Liver (tissue), 9 donors: ENCODE data around the gene UTF1. TPM values are rescaled to one million over a fixed set of nuclear protein-coding genes. Genes with fewer than 3 reads are reported as not detected.

Source experiments
- DNase-seq: peaks from one replicate; pipeline ENCODE4 v3.0.0-alpha.2; 2017; ENCODE audit warnings: low spot score
- H3K27ac ChIP-seq, 2 donors: one replicate each; pipeline ENCODE4 v1.7.0; 2013; ENCODE audit warnings: inconsistent platforms in 2 of 2, low read length in 2 of 2, control low read depth in 1 of 2, low read depth in 1 of 2, mild to moderate bottlenecking in 1 of 2
- H3K27me3 ChIP-seq, 4 donors: one replicate each; pipeline versions ENCODE4 v1.6.1 to v1.7.0; 2013; ENCODE audit warnings: low read length in 3 of 4, inconsistent platforms in 1 of 4, mild to moderate bottlenecking in 1 of 4, moderate library complexity in 1 of 4; ENCODE audit not compliant: control insufficient read depth in 4 of 4, insufficient read depth in 4 of 4
- H3K36me3 ChIP-seq, 4 donors: one replicate each; pipeline versions ENCODE4 v1.6.1 to v1.7.0; 2013; ENCODE audit warnings: low read length in 3 of 4, mild to moderate bottlenecking in 3 of 4, low read depth in 1 of 4, moderate library complexity in 1 of 4; ENCODE audit not compliant: control insufficient read depth in 4 of 4, insufficient read depth in 3 of 4
- H3K4me1 ChIP-seq, 4 donors: one replicate each; pipeline versions ENCODE4 v1.6.1 to v1.7.0; 2013; ENCODE audit warnings: low read length in 3 of 4, mild to moderate bottlenecking in 3 of 4, moderate library complexity in 1 of 4; ENCODE audit not compliant: control insufficient read depth in 4 of 4, insufficient read depth in 4 of 4
- H3K4me3 ChIP-seq, 3 donors: one replicate each; pipeline versions ENCODE4 v1.6.1 to v1.7.0; 2013; ENCODE audit warnings: low read length in 3 of 3, control low read depth in 1 of 3, low read depth in 1 of 3, mild to moderate bottlenecking in 1 of 3
- H3K9ac ChIP-seq, 2 donors: one replicate each; pipeline ENCODE4 v1.7.0; 2013; ENCODE audit warnings: low read length in 2 of 2, mild to moderate bottlenecking in 2 of 2, moderate library complexity in 2 of 2, control low read depth in 1 of 2, low read depth in 1 of 2
- H3K9me3 ChIP-seq, 4 donors: one replicate each; pipeline versions ENCODE4 v1.6.1 to v1.7.0; 2013; ENCODE audit warnings: low read length in 3 of 4; ENCODE audit not compliant: control insufficient read depth in 4 of 4
- EGR1 ChIP-seq, 2 donors: IDR thresholded peaks; 2 replicates each; pipeline ENCODE4 v1.6.1; 2016 to 2018; ENCODE audit warnings: antibody characterized with exemption in 2 of 2, low read depth in 2 of 2
- FOXA1 ChIP-seq: IDR thresholded peaks from 2 replicates; pipeline ENCODE4 v1.6.1; 2016; ENCODE audit warnings: antibody characterized with exemption
- FOXA2 ChIP-seq: IDR thresholded peaks from 2 replicates; pipeline ENCODE4 v1.6.1; 2016; ENCODE audit warnings: antibody characterized with exemption
- GABPA ChIP-seq, 2 donors: IDR thresholded peaks in 1 of 2; conservative IDR thresholded peaks in 1 of 2; 2 replicates each; pipeline ENCODE4 v1.6.1; 2016; ENCODE audit warnings: antibody characterized with exemption in 2 of 2, mild to moderate bottlenecking in 1 of 2, moderate library complexity in 1 of 2
- HNF4A ChIP-seq, 2 donors: conservative IDR thresholded peaks; 2 replicates each; pipeline ENCODE4 v1.6.1; 2016; ENCODE audit warnings: antibody characterized with exemption in 2 of 2, mild to moderate bottlenecking in 2 of 2
- HNF4G ChIP-seq: IDR thresholded peaks from 2 replicates; pipeline ENCODE4 v1.6.1; 2016; ENCODE audit warnings: antibody characterized with exemption
- JUND ChIP-seq, 2 donors: IDR thresholded peaks; 2 replicates each; pipeline ENCODE4 v1.6.1; 2016; ENCODE audit warnings: antibody characterized with exemption in 2 of 2
- MAX ChIP-seq: IDR thresholded peaks from 2 replicates; pipeline ENCODE4 v1.6.1; 2016; ENCODE audit warnings: antibody characterized with exemption
- NR2F2 ChIP-seq: IDR thresholded peaks from 2 replicates; pipeline ENCODE4 v1.6.1; 2016; ENCODE audit warnings: antibody characterized with exemption
- RAD21 ChIP-seq, 2 donors: IDR thresholded peaks; 2 replicates each; pipeline ENCODE4 v1.6.1; 2016; ENCODE audit warnings: antibody characterized with exemption in 2 of 2, mild to moderate bottlenecking in 2 of 2
- RXRA ChIP-seq, 2 donors: IDR thresholded peaks; 2 replicates each; pipeline ENCODE4 v1.6.1; 2017 to 2018; ENCODE audit warnings: antibody characterized with exemption in 2 of 2, mild to moderate bottlenecking in 1 of 2
- SP1 ChIP-seq: IDR thresholded peaks from 2 replicates; pipeline ENCODE4 v1.6.1; 2018; ENCODE audit warnings: antibody characterized with exemption, mild to moderate bottlenecking
- TAF1 ChIP-seq: conservative IDR thresholded peaks from 2 replicates; pipeline ENCODE4 v1.6.1; 2016; ENCODE audit warnings: antibody characterized with exemption, mild to moderate bottlenecking
- YY1 ChIP-seq: IDR thresholded peaks from 2 replicates; pipeline ENCODE4 v1.6.1; 2016; ENCODE audit warnings: antibody characterized with exemption, mild to moderate bottlenecking
- WGBS: extraction: QIAGEN DNeasy Blood & Tissue Kit; methylation state at CpG from one replicate; pipeline ENCODE4 v1.1.7; 2013; 5-methylcytosine and 5-hydroxymethylcytosine counted together
- polyA plus RNA-seq, 2 donors: library from polyadenylated mRNA; stranded (reverse) in 1 of 2; unstranded in 1 of 2; fragments of 200-250 nt in 1 of 2; fragments of >200 nt in 1 of 2; fragmentation: Nextera tagmentation in 1 of 2; extraction: Ambion mirVana in 1 of 2; gene quantifications; one replicate each; pipeline versions ENCODE4 v1.2.1 to v1.2.3, GENCODE V29; 2013 to 2015
- total RNA-seq, 2 donors: library from RNA; depleted of rRNA; stranded (reverse); fragments of >200 nt; gene quantifications; one replicate each; pipeline ENCODE4 v1.2.3, GENCODE V29; 2014
- TF ChIP-seq, protein P1 (sequence below): IDR thresholded peaks from 2 replicates; pipeline ENCODE4 v1.6.1; 2016; ENCODE audit warnings: antibody characterized with exemption
- TF ChIP-seq, protein P2 (sequence below): fragments of 150-350 bp; IDR thresholded peaks from 2 replicates; pipeline ENCODE4 v1.5.1; 2017; ENCODE audit warnings: improper control_type of control experiment, low read depth, low read length; ENCODE audit not compliant: missing input control
- TF ChIP-seq, protein P3 (sequence below): IDR thresholded peaks from 2 replicates; pipeline ENCODE4 v1.6.1; 2016; ENCODE audit warnings: antibody characterized with exemption, mild to moderate bottlenecking
- TF ChIP-seq, protein P4 (sequence below): IDR thresholded peaks from 2 replicates; pipeline ENCODE4 v1.6.1; 2016; ENCODE audit warnings: antibody characterized with exemption
- donor health status: healthy.
- donor health status: healthy.
- donor health status: healthy.
- donor health status: healthy.
- donor health status: healthy.

The UTF1 gene
- total and polyA plus RNA-seq, 4 donors = not detected

DNA sequence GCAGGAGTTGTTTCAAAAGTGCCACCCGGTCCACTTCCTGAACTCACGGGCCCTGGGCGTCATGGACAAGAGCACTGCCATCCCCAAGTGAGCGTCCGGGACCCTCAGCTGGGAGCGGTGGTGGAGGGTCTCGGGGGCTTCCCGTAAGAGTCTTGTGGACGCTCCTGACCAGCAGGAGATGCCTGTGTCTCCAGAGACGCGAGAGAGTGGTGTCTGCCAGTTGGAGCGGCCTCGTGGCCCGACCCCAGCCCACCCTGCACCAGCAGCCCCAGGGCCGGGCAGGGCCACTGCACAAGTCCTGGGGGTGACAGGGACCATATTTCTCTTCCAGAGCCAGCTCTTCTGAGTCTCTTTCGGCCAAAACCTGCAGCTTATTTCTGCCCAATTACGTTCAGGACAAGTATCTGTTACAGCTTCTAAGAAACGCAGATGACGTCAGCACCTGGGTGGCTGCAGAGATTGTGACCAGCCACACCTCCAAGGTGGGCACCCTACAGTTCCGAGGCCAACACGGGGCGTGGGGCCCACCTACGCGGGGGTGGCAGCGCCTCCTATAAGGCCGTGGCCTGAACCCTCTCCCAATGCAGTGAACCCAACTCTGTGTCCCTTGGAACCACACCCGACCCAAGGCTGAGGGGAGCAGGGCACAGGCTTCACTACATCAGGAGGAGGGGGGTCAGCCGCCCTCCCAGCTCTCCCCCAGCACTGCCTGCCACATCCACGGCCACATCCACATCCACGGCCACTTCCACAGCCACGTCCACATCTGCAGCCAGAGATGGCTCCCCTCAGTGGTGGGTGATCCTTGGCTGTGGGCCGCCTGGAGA, 16.2 kb upstream of the UTF1 start:
- Histone ChIP-seq H3K4me1 (no peaks in the 10 kb centered on the region), H3K4me3 (no peak overlapping the region), H3K27me3 (peaks cover 0 to 2% (median 0%) of the 10 kb centered on the region in 4 donors), H3K27ac (no peak overlapping the region), H3K9ac (no peak overlapping the region), H3K36me3 (no peaks in the 10 kb centered on the region), H3K9me3 (no peaks in the 10 kb centered on the region)
- no peak for DNase-seq
- no peak for TF ChIP-seq YY1
- 77% methylated on average over 32 of the region's 32 CpGs for WGBS

- Histone ChIP-seq H3K4me1 (no peaks in the 10 kb centered on the region), H3K36me3 (no peaks in the 10 kb centered on the region), H3K27ac (no peak overlapping the region), H3K4me3 (no peak overlapping the region), H3K9ac (no peak overlapping the region), H3K9me3 (no peaks in the 10 kb centered on the region), H3K27me3 (peaks cover 0 to 5% (median 1%) of the 10 kb centered on the region in 4 donors)
- no peak for DNase-seq
- TF ChIP-seq, protein P1, sequence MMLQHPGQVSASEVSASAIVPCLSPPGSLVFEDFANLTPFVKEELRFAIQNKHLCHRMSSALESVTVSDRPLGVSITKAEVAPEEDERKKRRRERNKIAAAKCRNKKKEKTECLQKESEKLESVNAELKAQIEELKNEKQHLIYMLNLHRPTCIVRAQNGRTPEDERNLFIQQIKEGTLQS = no peak
- TF ChIP-seq YY1 (no peak), RAD21 (IDR thresholded peaks at IDR 0.05) (no peak), HNF4G (no peak), JUND (IDR thresholded peaks at IDR 0.05) (no peak), RXRA (IDR thresholded peaks at IDR 0.05) (no peak), TAF1 (no peak), MAX (no peak), GABPA (IDR thresholded peaks at IDR 0.05 in 1 of 2, conservative IDR thresholded peaks at IDR 0.05 in 1 of 2) (no peak), SP1 (no peak), NR2F2 (no peak), EGR1 (IDR thresholded peaks at IDR 0.05; ENCODE audit: low read depth in 2 of 2) (no peak), FOXA1 (no peak), HNF4A (conservative IDR thresholded peaks at IDR 0.05) (no peak), FOXA2 (no peak)
- TF ChIP-seq, protein P2, sequence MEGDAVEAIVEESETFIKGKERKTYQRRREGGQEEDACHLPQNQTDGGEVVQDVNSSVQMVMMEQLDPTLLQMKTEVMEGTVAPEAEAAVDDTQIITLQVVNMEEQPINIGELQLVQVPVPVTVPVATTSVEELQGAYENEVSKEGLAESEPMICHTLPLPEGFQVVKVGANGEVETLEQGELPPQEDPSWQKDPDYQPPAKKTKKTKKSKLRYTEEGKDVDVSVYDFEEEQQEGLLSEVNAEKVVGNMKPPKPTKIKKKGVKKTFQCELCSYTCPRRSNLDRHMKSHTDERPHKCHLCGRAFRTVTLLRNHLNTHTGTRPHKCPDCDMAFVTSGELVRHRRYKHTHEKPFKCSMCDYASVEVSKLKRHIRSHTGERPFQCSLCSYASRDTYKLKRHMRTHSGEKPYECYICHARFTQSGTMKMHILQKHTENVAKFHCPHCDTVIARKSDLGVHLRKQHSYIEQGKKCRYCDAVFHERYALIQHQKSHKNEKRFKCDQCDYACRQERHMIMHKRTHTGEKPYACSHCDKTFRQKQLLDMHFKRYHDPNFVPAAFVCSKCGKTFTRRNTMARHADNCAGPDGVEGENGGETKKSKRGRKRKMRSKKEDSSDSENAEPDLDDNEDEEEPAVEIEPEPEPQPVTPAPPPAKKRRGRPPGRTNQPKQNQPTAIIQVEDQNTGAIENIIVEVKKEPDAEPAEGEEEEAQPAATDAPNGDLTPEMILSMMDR = no peak
- TF ChIP-seq, protein P3, sequence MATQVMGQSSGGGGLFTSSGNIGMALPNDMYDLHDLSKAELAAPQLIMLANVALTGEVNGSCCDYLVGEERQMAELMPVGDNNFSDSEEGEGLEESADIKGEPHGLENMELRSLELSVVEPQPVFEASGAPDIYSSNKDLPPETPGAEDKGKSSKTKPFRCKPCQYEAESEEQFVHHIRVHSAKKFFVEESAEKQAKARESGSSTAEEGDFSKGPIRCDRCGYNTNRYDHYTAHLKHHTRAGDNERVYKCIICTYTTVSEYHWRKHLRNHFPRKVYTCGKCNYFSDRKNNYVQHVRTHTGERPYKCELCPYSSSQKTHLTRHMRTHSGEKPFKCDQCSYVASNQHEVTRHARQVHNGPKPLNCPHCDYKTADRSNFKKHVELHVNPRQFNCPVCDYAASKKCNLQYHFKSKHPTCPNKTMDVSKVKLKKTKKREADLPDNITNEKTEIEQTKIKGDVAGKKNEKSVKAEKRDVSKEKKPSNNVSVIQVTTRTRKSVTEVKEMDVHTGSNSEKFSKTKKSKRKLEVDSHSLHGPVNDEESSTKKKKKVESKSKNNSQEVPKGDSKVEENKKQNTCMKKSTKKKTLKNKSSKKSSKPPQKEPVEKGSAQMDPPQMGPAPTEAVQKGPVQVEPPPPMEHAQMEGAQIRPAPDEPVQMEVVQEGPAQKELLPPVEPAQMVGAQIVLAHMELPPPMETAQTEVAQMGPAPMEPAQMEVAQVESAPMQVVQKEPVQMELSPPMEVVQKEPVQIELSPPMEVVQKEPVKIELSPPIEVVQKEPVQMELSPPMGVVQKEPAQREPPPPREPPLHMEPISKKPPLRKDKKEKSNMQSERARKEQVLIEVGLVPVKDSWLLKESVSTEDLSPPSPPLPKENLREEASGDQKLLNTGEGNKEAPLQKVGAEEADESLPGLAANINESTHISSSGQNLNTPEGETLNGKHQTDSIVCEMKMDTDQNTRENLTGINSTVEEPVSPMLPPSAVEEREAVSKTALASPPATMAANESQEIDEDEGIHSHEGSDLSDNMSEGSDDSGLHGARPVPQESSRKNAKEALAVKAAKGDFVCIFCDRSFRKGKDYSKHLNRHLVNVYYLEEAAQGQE = no peak
- TF ChIP-seq, protein P4, sequence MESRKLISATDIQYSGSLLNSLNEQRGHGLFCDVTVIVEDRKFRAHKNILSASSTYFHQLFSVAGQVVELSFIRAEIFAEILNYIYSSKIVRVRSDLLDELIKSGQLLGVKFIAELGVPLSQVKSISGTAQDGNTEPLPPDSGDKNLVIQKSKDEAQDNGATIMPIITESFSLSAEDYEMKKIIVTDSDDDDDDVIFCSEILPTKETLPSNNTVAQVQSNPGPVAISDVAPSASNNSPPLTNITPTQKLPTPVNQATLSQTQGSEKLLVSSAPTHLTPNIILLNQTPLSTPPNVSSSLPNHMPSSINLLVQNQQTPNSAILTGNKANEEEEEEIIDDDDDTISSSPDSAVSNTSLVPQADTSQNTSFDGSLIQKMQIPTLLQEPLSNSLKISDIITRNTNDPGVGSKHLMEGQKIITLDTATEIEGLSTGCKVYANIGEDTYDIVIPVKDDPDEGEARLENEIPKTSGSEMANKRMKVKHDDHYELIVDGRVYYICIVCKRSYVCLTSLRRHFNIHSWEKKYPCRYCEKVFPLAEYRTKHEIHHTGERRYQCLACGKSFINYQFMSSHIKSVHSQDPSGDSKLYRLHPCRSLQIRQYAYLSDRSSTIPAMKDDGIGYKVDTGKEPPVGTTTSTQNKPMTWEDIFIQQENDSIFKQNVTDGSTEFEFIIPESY = no peak
- WGBS = 76% methylated on average over 28 of the region's 28 CpGs
Observed at GRCh38 chr10:133214468-133215410, 15.3 kb upstream of the UTF1 start.
